OCI-LY7 (cell line): ENCODE data around the gene ERVMER34-1. TPM values are rescaled to one million over a fixed set of nuclear protein-coding genes. Genes with fewer than 3 reads are reported as not detected.

Experiments used
- BruUV-seq: library from RNA; stranded (reverse); fragments of 400-500 nt; replicated peaks from 2 replicates; lab custom pipeline; 2021; lab: Mats Ljungman, UMichigan
- CTCF ChIA-PET: fragments of 300-600 bp; sonication (Branson Sonifier 250); formaldehyde crosslinking; loops from one replicate; lab custom pipeline; 2022; ENCODE audit warnings: antibody characterized with exemption; ENCODE audit not compliant: unreplicated experiment; lab: Charles Lee
- POLR2A ChIA-PET: fragments of 300-600 bp; sonication (Branson Sonifier 250); formaldehyde crosslinking; loops from one replicate; lab custom pipeline; 2022; ENCODE audit warnings: antibody characterized with exemption; lab: Charles Lee
- DNase-seq: peaks from one replicate; pipeline ENCODE4 v3.0.0-alpha.2; 2015; ENCODE audit warnings: low spot score
- H2AFZ ChIP-seq: fragments of 200-600 bp; sonication (generic), shearing (Covaris generic); 2 replicates; pipeline ENCODE4 v1.6.1; 2014; ENCODE audit warnings: mild to moderate bottlenecking, antibody characterized with exemption, low read length, moderate library complexity
- H3K27ac ChIP-seq: fragments of 200-600 bp; sonication (generic); 2 replicates; pipeline ENCODE4 v1.5.1; 2014; ENCODE audit warnings: mixed run types, low read depth, mild to moderate bottlenecking, moderate library complexity, low read length, inconsistent platforms; ENCODE audit not compliant: poor library complexity, severe bottlenecking
- H3K36me3 ChIP-seq: fragments of 200-600 bp; sonication (generic); 2 replicates; pipeline ENCODE4 v1.6.1; 2014; ENCODE audit warnings: mild to moderate bottlenecking, antibody characterized with exemption, low read length, moderate library complexity, mixed read lengths; ENCODE audit not compliant: insufficient read depth
- H3K4me1 ChIP-seq: fragments of 200-600 bp; sonication (generic); 2 replicates; pipeline ENCODE4 v1.5.1; 2014; ENCODE audit warnings: mild to moderate bottlenecking, low read length; ENCODE audit not compliant: insufficient read depth, poor library complexity, severe bottlenecking
- H3K4me2 ChIP-seq: fragments of 200-600 bp; sonication (generic); 2 replicates; pipeline ENCODE4 v1.6.1; 2014; ENCODE audit warnings: mild to moderate bottlenecking, low read length
- H3K4me3 ChIP-seq: fragments of 200-600 bp; sonication (generic); 2 replicates; pipeline ENCODE4 v1.5.1; 2014; ENCODE audit warnings: mild to moderate bottlenecking, low read depth, low read length; ENCODE audit not compliant: poor library complexity, severe bottlenecking
- H3K79me2 ChIP-seq: fragments of 200-600 bp; sonication (generic); 2 replicates; pipeline ENCODE4 v1.6.1; 2016; ENCODE audit warnings: low read depth, mild to moderate bottlenecking, low read length, moderate library complexity, mixed read lengths; ENCODE audit not compliant: insufficient read depth
- H3K9me2 ChIP-seq: fragments of 200-600 bp; sonication (generic); 2 replicates; pipeline ENCODE4 v1.6.1; 2016; ENCODE audit warnings: mild to moderate bottlenecking, low read length, mixed read lengths; ENCODE audit not compliant: insufficient read depth
- H3K9me3 ChIP-seq: fragments of 200-600 bp; sonication (generic); 2 replicates; pipeline ENCODE4 v1.6.1; 2014; ENCODE audit warnings: mild to moderate bottlenecking, mixed run types, low read length, mixed read lengths
- H4K20me1 ChIP-seq: fragments of 200-600 bp; sonication (generic); 2 replicates; pipeline ENCODE4 v1.6.1; 2014; ENCODE audit warnings: mild to moderate bottlenecking, antibody characterized with exemption, low read length, moderate library complexity, mixed read lengths; ENCODE audit not compliant: insufficient read depth
- CTCF ChIP-seq: fragments of 200-600 bp; sonication (generic); conservative IDR thresholded peaks from 2 replicates; pipeline ENCODE4 v1.5.1; 2014; ENCODE audit warnings: mild to moderate bottlenecking, antibody characterized with exemption, low read length, moderate library complexity, mixed read lengths
- EZH2phosphoT487 ChIP-seq: fragments of 200-600 bp; sonication (generic); IDR thresholded peaks from 2 replicates; pipeline ENCODE4 v1.6.1; 2018; ENCODE audit warnings: low read depth, borderline replicate concordance, mild to moderate bottlenecking, mixed run types, antibody characterized with exemption, low read length, moderate library complexity, mixed read lengths
- intact Hi-C: fragments of 100-400 bp; cut with micrococcal nuclease; formaldehyde crosslinking; loops from one replicate; pipeline ENCODE4 v1.10.0; 2022; ENCODE audit not compliant: unreplicated experiment
- total RNA-seq, 2 experiments: library from RNA; depleted of rRNA in 1 of 2; stranded (reverse); fragments of >200 nt in 1 of 2; shearing (Covaris generic) in 1 of 2; gene quantifications; 2 replicates each; pipeline ENCODE4 v1.2.3, GENCODE V29; 2014 to 2022

ERVMER34-1 gene
- total RNA-seq, 2 experiments from 2014 or later = not detected

- H3K4me1 ChIP-seq = peaks cover 6% of the 10 kb centered on the region
- H3K4me2 ChIP-seq = no peak overlapping the region
- H3K4me3 ChIP-seq = no peak overlapping the region
- no TSS peak for BruUV-seq
- no peaks in the 10 kb centered on the region for H3K9me3 ChIP-seq
- ChIA-PET CTCF (interaction anchor here (0.6 kb wide), 1 partner anchor 36 kb away, joined by 3 read pairs; no protein-coding TSS in a partner anchor), POLR2A (interaction anchor here (0.6 to 1.1 kb wide), 6 partner anchors 9 to 153 kb away, joined by 3 to 6 read pairs (median 4); no protein-coding TSS in a partner anchor)
- no peaks in the 10 kb centered on the region for H3K79me2 ChIP-seq
- no peaks in the 10 kb centered on the region for H3K9me2 ChIP-seq
- no peak for DNase-seq
- H3K27ac ChIP-seq = no peak overlapping the region
- intact Hi-C loops = no loop called here
- H2AFZ ChIP-seq = no peak overlapping the region
- H3K36me3 ChIP-seq = no peaks in the 10 kb centered on the region
- TF ChIP-seq CTCF = no peak
- H4K20me1 ChIP-seq = no peaks in the 10 kb centered on the region
These were observed 24.2 kb downstream of the ERVMER34-1 start for GRCh38 chr4:52726826-52727580.

GRCh38 chr4:52721968-52722815, 29.0 kb downstream of the ERVMER34-1 start:
- Histone ChIP-seq H2AFZ (peak overlapping the region; percentile 84), H3K9me2 (no peaks in the 10 kb centered on the region), H3K9me3 (no peaks in the 10 kb centered on the region), H3K27ac (peak overlapping the region; percentile 60), H4K20me1 (no peaks in the 10 kb centered on the region), H3K4me2 (peak overlapping the region; percentile 75), H3K79me2 (no peaks in the 10 kb centered on the region), H3K4me1 (peaks cover 11% of the 10 kb centered on the region), H3K36me3 (peaks cover 39% of the 10 kb centered on the region), H3K4me3 (peak overlapping the region; percentile 65)
- intact Hi-C loops = loop anchor here (1.0 kb wide), 1 partner anchor 63 kb away; the partner anchor contains the start of gene USP46
- BruUV-seq = no TSS peak
- CTCF ChIA-PET = interaction anchor here (2.6 kb wide), 1 partner anchor 10 kb away, joined by 10 read pairs; no protein-coding TSS in a partner anchor
- DNase-seq = peak; percentile 97
- TF ChIP-seq EZH2phosphoT487 = no peak
- no peak for TF ChIP-seq CTCF
- POLR2A ChIA-PET = interaction anchor here (0.6 to 5.1 kb wide), 7 partner anchors 10 to 681 kb away, joined by 3 to 67 read pairs (median 4); no protein-coding TSS in a partner anchor
